GM04504 (cell line): ENCODE results near the gene SENP8.
"Not testable (repeated sequence)": the region's sequence is repeated elsewhere in the genome, so short reads cannot be mapped to it uniquely, and the experiment has no call there.

ENCODE experiments used
- DNase-seq: peaks from one replicate; pipeline ENCODE4 v3.0.0-alpha.2; 2012; ENCODE audit warnings: low read depth

Gene SENP8

GRCh38 chr15:72118017-72118978 lies at the start of gene SENP8, which contains the start of gene MYO9A:
Gene SENP8, plus strand, starts transcription at chr15:72118403. Its CDS starts 21,221 bp downstream, at chr15:72139624.
Gene MYO9A, minus strand, starts transcription at chr15:72118150. Its CDS starts 71,587 bp downstream, at chr15:72046563.
- peak; percentile 96 for DNase-seq

GRCh38 chr15:72068856-72069255 lies 49.3 kb upstream of the SENP8 start:
- no peak for DNase-seq

GRCh38 chr15:72070817-72071447 lies 47.3 kb upstream of the SENP8 start:
- no peak for DNase-seq

- not testable (repeated sequence) for DNase-seq
Observed at GRCh38 chr15:72071448-72071825, 46.8 kb upstream of the SENP8 start.

- DNase-seq = no peak
Observed at GRCh38 chr15:72074335-72075060, 43.7 kb upstream of the SENP8 start.

- no peak for DNase-seq
Observed at GRCh38 chr15:72077950-72078349, 40.3 kb upstream of the SENP8 start.

- no peak for DNase-seq
Observed at GRCh38 chr15:72078887-72079286, 39.3 kb upstream of the SENP8 start.

- no peak for DNase-seq
Observed at GRCh38 chr15:72082176-72082575, 36.0 kb upstream of the SENP8 start.

- DNase-seq = no peak
Observed at GRCh38 chr15:72086010-72086697, 32.0 kb upstream of the SENP8 start.

GRCh38 chr15:72086920-72087648 lies 31.1 kb upstream of the SENP8 start:
- no peak for DNase-seq

GRCh38 chr15:72092006-72092405 lies 26.2 kb upstream of the SENP8 start:
- no peak for DNase-seq

GRCh38 chr15:72092691-72093090 lies 25.5 kb upstream of the SENP8 start:
- DNase-seq = no peak

GRCh38 chr15:72096796-72097195 lies 21.4 kb upstream of the SENP8 start:
- no peak for DNase-seq

GRCh38 chr15:72098040-72098439 lies 20.2 kb upstream of the SENP8 start:
- DNase-seq = no peak

- DNase-seq = no peak
Observed at GRCh38 chr15:72099155-72099554, 19.0 kb upstream of the SENP8 start.

GRCh38 chr15:72100551-72100950 lies 17.7 kb upstream of the SENP8 start:
- DNase-seq = not testable (repeated sequence)

- no peak for DNase-seq
Observed at GRCh38 chr15:72105111-72105510, 13.1 kb upstream of the SENP8 start.

- no peak for DNase-seq
Observed at GRCh38 chr15:72106068-72106467, 12.1 kb upstream of the SENP8 start.

GRCh38 chr15:72110355-72110754 lies 7.8 kb upstream of the SENP8 start:
- DNase-seq = no peak

GRCh38 chr15:72112116-72112515 lies 6.1 kb upstream of the SENP8 start:
- no peak for DNase-seq

GRCh38 chr15:72112805-72113204 lies 5.4 kb upstream of the SENP8 start:
- no peak for DNase-seq
